Kasumi-1 (cell line): ENCODE measurements around the gene ZNF407.

Experiments used
- DNase-seq, 2 experiments: peaks; one replicate each; lab custom pipeline; 2025; lab: John Stamatoyannopoulos, UW

The ZNF407 gene

DNA sequence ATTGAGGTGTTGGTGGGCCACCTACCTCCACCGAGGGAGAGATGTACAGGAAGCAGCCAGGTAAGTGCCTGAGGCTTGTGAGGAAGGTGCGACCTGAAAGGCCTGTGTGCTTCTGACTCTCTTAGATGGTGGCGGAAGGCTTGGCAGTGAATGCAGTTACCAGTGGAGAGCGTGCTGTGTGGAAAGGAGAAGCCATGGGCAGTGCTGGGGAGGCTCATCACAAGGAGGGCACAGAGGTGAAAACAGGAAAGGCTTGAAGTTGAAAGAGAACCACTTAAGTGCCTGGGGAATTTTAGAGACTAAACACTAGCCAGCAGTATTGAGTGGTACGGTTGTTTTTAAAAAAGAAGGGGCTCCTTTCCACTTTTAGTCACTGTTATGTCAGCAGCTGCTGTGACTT is 130.9 kb downstream of the ZNF407 start:
- no peak for DNase-seq

DNA sequence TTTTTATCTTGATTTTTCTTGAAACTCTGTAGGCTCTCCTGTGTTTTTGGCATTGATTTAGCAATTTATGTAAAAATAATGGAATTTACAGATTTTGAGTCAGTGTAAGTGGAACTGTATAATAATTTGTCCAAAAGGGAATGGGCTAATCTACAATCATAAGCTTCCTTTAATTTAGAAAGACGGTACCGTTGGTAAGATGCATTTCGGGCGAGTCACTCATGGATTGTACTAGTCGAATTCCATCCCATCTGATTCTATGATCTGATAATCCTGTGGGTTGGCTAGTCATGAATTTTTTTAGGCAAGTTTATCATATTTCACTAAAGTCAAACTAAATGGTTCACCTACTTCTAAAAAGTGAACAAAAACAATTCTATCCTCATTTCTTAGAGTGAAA is 133.4 kb downstream of the ZNF407 start:
- DNase-seq = no peak

DNA sequence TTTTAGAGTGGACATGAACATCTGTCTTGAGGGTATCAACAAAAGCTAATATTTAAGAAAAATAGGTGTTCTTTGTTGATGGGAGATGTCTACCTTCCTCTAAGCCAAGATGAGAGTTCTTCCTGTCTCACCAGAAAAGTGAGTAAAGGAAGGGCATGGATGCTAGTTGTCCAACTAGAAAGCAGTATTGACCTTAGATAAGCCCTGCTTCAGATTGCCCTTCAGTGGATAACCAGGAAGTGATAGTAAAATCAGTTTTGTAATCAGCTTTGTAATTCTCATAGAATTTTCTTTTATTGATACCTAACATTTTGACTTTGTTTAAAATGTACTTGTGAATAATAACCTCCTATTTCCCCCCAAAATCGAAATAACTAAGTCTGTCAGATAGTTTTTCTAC is 134.7 kb downstream of the ZNF407 start:
- DNase-seq = no peak

DNA sequence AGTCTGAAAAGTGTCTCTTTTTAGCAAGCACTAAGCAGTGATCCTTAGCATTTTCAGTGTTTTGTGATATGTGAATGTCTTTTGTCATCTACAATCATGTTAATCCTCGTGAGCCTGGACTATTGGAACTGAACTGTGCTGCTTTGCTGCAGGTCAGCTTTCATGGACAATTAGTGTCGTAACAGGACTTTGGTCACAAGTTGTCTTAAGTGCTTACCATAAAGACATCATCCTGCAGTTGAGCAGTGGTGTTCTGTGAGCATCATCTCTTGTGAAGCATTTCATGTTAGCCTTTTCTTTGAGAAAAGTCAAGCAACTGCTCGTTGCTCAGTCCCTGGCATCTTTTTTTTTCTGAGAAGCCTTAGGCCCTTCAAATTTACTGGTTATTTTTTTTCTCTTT is 135.9 kb downstream of the ZNF407 start:
- DNase-seq = no peak

DNA sequence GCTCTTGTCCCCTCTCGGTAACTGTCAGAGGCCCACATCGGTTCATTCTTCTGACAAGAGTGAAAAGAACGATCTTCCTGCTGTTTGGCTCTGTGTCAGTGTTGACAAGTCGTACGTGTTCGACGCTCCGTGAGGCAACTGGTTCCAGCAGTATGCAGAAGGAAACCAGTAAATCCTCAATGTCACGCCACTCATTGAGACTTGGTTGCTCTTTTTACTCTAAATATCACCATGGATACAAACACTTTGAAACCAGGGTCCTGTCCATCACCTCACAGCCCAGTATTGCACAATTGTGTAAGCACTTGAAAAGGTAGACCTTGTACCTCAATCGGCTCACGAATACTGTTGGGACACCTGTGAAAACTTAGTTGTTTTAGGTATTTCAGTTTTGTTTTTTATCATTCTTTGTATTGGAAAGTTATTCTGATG is 136.4 kb downstream of the ZNF407 start:
- no peak for DNase-seq

DNA sequence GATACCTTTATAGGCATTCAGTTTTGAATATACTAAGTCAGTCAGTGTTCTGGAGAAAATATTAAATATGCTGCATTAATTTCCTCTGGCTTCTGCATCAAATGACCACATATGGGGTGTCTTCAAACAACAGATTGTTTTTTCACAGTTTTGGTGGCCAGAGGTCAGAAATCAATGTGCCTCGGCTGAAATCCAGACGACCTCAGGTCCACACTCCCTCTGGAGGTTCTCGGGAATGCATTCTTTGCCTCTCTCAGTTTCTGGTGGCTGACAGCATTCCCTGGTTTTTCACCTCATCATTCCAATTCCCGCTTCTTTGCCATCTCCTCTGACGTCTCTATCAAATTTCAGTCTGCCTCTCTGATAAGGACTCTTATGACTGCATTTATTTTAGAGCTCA is 142.3 kb downstream of the ZNF407 start:
- no peak for DNase-seq

DNA sequence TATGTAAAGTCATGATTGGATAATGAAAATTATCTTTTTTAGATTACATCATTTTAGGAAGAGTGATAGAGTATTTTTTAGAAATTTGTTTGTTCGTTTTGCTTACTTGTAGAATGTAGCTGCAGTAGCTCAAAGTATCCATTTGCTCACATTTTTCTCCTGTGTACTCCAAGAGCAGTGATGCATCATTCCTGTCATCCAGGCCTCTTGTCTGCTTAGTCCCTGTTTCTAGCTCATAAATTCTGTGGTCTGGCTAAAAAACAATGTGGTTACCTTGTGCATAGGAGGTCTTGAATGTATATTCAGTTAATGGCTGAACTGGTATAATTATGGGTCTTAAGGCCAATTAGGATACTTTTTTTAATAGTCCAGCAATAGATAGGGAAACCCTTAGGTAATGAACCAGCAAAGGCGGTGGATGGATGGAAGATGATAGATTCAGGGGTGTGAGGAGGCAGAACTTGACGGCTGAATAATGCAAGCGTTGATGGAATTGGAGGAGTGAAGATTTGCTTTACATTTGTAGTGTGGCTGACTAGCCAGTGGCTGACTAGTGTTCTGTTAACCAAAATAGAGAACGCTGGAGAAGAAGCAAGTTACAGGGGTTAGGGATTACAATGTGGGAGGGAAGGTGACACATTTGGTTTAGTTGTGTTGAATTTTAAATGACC is 145.0 kb downstream of the ZNF407 start:
- DNase-seq = no peak

DNA sequence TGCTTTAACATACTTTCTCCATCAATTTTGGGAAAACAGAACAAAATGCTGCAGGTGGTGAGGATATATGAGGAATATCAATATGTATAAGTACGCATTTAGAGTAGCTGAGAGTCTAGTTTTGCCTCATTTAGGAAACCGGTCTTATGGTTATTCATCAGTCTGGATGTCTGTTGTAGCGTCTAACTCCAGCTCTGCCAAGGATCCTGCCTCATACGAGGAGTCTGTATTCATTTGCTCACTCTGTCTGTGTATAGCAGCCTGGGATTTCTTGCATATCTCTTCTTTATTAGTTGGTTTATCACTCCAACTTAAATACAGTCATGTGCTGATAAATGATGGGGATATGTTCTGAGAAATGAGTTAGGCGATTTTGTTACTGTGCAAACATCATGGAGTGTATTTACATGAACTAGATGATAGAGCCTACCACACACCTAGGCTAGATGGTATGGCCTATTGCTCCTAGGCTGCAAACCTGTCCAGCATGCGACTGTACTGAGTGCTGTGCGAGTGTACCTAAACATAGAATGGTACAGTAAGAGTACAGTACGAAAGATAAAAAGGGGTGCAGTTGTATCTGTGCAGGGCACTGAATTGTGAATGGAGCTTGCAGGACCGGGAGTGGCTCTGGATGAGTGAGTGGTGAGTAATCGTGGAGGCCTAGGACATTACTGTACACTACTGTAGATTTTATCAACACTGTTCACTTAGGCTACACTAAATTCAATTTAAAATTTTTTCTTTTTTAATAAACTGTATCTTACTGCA is 148.1 kb downstream of the ZNF407 start:
- no peak for DNase-seq

DNA sequence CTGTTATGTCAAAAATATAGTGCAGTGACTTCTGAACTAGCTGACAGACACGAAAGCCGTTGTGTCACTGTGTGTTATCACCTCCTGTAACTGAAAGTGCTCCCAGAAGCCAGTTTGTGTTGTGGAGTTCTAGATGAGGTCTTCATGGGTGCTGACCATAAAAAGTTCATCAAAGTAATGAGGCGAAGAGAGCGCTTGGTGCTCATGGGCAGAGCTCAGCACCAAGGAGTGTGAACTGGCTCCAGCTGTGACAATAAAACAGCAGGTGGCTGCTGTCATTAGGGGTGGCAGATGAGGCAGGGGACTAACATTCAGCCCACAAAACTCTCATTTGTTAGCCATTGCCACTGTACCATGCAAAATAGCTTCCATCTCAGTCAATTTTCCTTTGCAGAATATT is 151.1 kb downstream of the ZNF407 start:
- no peak for DNase-seq

DNA sequence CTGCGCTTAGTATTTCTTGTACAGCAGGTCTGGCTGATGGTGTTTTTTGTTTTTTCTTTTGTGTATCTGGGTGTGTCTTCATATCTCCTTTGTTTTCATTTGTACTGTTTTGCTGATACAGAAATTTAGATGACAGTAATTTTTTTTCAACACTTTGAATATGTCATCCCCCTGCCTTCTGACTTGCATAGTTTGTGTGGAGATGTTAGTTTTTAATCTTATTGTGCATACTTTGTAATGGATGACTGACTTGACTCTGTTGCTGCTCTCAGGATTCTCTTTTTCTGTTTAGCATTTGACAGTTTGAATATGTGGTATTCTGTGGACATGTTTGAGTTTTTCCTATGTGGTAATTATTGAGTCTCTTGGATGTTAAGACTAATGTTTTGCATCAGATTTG is 161.3 kb downstream of the ZNF407 start:
- DNase-seq = no peak

DNA sequence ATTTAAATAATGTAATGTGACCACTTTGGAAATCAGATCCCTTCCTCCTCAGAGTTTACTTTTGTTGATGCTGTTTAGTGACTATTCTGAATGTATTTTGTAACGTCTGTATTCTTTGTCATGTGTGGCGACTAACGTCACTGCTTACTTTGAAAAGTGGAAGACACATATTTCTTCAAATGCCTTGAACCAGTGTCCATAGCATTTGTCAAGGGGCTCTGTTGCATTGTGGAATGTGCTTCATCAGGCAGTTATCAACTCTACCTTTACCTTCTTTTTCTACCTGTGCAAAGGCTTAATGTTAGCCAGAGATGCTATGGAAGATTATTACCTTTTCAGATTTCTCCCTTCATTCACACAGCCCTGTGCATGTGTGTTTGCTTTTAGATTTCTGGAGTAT is 162.4 kb downstream of the ZNF407 start:
- DNase-seq = no peak

DNA sequence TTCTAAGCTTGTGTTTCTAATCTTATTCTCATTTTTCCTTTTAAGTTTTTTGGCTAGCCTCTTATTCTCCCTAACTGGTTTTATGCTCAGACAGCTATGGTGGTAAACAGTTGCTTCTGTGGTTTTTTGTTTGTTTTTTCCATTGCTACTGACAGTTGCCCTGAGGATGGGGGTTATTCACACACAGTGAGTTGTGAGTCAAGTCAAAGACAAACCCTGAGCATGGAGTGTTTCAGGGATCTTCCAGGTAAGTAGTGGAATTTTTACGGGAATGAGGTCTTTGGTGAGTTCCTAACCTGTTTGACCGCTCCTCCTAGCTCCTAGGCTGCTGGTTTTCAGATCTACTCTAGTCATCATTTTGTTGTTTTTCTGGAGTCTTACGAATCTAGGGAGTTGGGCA is 162.8 kb downstream of the ZNF407 start:
- no peak for DNase-seq

DNA sequence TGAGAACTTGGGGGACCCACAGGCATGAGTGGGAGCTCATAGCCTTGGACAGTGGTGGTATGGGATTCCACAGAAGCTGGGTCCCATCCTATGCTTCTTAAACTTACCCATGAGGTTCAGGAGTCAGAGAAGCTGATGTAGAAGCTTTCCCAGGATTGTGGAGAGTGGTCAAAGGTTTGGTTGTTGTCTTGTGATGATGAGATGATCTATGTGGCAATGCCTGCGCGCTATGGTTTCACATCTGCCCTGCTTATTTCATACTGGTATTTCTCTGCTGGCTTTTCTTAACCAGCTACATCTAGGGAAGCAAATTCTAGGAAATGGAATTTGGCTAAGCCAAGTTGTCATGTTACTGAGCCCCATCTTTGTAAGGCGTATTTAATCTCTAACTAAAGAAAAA is 168.6 kb downstream of the ZNF407 start:
- no peak for DNase-seq

DNA sequence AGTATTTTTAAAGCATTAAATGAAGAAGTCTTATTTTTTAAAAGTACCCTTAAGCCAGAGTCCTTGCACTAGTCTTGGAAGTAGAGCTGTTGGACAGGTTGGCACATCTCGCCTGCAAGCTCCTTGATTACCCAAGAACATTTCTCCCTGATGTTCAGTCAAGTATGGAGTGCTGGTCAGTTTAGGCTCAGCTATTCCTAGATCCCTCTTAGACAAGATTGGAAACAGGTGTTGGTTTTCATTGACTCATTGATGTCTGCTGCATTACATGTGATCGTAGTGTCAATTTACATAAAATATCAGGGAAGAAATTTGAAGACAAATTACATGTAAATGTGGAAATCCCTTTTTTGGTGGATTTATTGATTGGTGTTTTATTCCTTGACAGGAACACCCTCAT is 170.4 kb downstream of the ZNF407 start:
- no peak for DNase-seq

DNA sequence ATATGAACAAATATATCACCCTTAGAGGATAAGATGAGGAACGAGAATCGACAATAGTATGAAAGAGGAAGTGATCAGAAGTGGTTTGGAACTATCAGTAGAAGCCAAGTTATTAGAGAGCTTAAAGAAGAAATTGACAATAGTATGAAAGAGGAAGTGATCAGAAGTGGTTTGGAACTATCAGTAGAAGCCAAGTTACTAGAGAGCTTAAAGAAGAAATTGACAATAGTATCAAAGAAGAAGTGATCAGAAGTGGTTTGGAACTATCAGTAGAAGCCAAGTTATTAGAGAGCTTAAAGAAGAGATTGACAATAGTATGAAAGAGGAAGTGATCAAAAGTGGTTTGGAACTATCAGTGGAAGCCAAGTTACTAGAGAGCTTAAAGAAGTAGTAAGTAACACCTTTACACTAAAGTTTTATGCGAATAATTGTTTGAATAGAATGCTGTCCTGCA is 175.5 kb downstream of the ZNF407 start:
- no peak for DNase-seq

DNA sequence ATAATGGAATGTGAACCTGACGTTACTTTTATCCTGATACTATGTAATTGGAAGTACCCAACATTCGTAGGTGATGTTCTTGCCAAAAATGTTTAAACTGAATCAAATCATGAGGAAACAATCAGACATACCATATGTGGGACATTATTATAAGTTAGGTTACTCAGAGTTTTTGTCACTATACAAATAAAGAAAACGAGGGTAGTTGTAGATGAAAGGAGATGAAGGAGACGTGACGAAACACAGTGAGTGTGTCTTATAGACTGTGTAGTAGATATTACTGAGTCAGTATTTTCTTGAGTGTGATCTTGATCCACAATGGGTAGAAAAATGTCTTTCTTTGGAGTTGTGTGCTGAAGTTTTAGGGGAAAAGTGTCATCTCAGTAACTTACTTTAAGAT is 176.8 kb downstream of the ZNF407 start:
- no peak for DNase-seq

DNA sequence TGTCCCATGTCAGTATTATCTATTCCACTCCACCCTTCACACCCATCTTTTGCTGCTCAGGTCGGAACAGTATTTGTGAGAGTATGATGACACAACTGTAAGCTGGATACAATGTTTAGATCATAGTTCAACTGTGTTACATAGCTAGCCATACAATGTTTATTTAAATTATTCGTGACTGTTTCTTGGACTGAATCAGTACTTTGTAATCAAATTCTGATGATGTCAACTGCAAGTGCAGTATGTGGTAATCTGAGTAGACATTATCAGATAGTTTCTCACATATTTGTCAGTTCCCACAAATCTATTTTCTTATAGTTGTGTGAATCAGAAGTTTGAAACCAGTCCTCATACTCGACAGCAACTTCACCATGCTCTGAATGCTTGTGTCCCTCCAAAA is 177.6 kb downstream of the ZNF407 start:
- DNase-seq = no peak

DNA sequence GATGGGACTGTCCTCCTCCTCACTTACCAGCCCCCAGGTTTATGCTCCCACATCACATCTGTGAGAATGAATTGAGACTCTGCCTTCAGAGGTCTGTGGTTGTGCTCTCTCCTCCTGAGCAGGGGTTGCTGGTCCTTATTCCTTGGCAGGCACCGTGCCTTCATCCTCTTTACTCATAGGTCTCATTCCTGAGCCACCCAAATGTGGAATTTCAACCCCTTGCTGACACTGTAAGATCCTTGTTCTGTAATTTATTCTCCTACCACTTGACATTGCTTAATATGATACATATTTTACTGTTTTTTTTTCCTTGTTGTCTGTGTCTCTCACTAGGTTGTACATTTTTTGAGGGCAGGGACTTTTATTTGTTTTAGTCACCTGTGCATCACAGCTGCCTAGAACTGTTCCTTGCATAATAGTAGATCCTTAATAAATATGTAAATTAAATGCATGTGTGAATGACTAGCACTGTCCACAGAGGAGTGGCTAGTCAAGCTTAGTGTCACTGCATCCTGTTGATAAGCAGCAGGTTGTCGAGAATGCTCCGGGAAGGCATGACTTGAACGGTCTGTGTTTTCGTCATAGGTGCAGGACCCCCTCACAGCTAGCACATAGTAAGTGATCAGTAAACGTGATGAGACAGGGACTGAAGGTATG is 180.6 kb downstream of the ZNF407 start:
- DNase-seq = no peak

DNA sequence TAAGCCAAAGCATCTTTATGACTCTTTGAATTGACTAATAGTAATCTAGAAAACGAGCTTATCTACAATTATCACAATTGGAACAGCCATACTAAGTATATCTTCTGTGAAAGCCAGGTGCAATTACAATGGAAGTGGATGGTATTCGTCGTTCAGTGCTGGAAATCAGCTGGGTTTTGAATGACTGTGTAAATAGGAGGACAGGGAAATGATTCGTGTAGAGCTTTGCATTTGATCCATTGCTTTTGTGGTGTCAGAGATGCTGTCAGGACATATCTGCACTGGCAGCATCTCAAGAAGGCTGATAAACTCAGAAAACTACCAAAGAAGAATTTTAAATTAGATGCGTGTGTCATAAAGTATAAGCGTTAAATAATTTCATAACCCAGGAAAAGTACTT is 187.1 kb downstream of the ZNF407 start:
- no peak for DNase-seq

DNA sequence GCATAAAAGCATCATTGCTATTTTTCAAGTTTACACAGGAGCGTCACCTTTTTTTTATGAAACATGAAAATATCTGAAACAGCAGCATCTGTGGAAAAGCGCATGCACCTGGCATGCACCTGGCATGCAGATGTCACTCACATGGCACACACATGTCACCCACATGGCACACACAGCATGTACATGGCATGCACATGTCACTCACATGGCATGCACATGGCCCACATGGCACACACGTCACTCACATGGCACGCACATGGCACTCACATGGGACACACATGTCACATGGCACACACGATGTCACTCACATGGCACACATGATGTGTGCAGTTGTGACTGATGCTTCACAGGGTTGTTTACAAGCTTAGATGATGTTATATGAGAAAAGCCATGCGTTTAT is 188.0 kb downstream of the ZNF407 start:
- no peak for DNase-seq

DNA sequence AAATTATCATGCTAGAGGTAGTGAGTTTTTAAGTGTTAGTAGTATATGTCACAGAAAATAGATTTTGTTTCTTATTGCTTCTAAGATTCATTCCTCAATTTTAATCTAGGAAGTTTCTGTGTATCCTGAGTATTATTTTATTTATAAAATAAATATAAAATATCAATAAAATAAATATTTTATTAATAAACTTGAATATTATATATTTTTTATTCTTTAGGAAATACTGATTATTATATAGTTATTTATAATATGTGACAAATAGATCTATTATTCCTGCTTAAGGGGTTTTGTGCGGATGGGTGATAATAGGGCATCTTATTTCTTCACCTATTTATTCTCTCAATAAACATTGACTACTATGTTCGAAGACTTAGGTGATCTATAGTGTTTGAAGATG is 191.0 kb downstream of the ZNF407 start:
- no peak for DNase-seq

DNA sequence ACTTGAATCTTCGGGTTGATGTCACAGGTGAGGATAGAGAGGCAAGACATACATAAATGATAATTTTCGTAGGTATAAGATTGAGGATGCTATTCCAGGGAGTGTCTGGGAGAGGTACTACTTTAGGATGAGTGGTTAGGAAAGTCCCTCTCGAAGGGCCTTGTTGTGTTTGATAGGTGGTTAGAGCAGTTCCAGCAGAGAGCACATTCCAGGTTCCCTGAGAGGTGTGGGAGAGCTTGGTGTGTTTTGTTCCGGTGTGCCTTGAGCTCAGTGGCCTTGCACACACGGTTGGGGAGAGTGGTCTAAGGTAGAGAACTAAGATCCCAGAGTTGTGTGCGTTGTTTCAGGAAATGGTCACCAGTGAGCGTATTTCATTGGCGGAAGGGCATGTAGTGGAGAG is 191.4 kb downstream of the ZNF407 start:
- no peak for DNase-seq

DNA sequence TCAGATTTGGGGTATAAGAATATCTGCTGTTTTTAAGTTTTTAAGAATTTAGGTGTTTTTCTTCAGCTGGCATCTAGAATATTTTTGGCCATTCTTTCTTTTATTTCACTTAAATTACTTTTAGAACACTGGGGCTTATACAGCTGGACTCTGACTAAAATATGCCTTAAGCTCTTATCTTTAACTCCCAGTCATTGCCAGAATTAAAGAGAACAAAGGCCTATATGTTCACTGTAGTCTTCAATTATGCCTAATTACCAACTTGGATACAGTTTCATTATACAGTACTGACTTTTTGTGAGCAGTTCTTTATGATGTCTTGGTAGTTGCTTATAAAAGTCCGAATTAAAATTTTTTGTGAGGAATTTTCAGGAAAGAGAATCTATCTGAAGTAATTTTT is 192.8 kb downstream of the ZNF407 start:
- DNase-seq = no peak
